H1 (cell line): ENCODE measurements around the gene HNRNPA3. TPM values are rescaled to one million over a fixed set of nuclear protein-coding genes. Genes with fewer than 3 reads are reported as not detected.

ENCODE experiments used
- CTCF ChIA-PET: fragments of 300-600 bp; sonication (Branson Sonifier 250); formaldehyde crosslinking; loops from one replicate; lab custom pipeline; 2021; ENCODE audit not compliant: partially characterized antibody; lab: Charles Lee
- POLR2A ChIA-PET: fragments of 300-600 bp; sonication (Branson Sonifier 250); formaldehyde crosslinking; loops from one replicate; lab custom pipeline; 2021; ENCODE audit warnings: inconsistent platforms; ENCODE audit not compliant: partially characterized antibody; lab: Charles Lee
- DNase-seq, 2 experiments: peaks; one replicate each; pipeline versions ENCODE4 v3.0.0 to v3.0.0-alpha.2; 2010 to 2022; ENCODE audit warnings: low spot score in 2 of 2, low read depth in 1 of 2, mixed read lengths in 1 of 2
- FAIRE-seq: peaks from 2 replicates; lab custom pipeline; 2011; peaks lifted over from hg19 to GRCh38; lab: Jason Lieb, UNC
- H2AFZ ChIP-seq: 2 replicates; pipeline ENCODE4 v1.8.1; 2012; ENCODE audit warnings: low read length, inconsistent platforms
- H2AK5ac ChIP-seq: 2 replicates; pipeline ENCODE4 v1.6.1; 2013; ENCODE audit warnings: low read depth, low read length
- H2BK120ac ChIP-seq: replicated peaks from 2 replicates; pipeline ENCODE3; 2013; ENCODE audit warnings: low read depth, low read length, inconsistent platforms
- H2BK12ac ChIP-seq: 2 replicates; pipeline ENCODE4 v1.6.1; 2013; ENCODE audit warnings: low read depth, low read length
- H2BK15ac ChIP-seq: 2 replicates; pipeline ENCODE4 v1.6.1; 2013; ENCODE audit warnings: low read length
- H2BK20ac ChIP-seq: 2 replicates; pipeline ENCODE4 v1.6.1; 2013; ENCODE audit warnings: low read length
- H2BK5ac ChIP-seq: 2 replicates; pipeline ENCODE4 v1.6.1; 2013; ENCODE audit warnings: low read depth, low read length
- H3K14ac ChIP-seq: 2 replicates; pipeline ENCODE4 v1.6.1; 2013; ENCODE audit warnings: inconsistent platforms; ENCODE audit not compliant: insufficient read length
- H3K18ac ChIP-seq: 2 replicates; pipeline ENCODE4 v1.6.1; 2013; ENCODE audit warnings: low read length; ENCODE audit errors: extremely low read depth
- H3K23ac ChIP-seq: 2 replicates; pipeline ENCODE4 v1.6.1; 2013; ENCODE audit warnings: inconsistent platforms; ENCODE audit not compliant: insufficient read length
- H3K23me2 ChIP-seq: 2 replicates; pipeline ENCODE4 v1.6.1; 2013; ENCODE audit warnings: low read depth, low read length
- H3K27ac ChIP-seq: 2 replicates; pipeline ENCODE4 v1.6.1; 2011; ENCODE audit warnings: low read depth, low read length, inconsistent platforms
- H3K27me3 ChIP-seq, 4 experiments: replicated peaks in 1 of 4; 1 replicate in 1 of 4; 2 replicates in 3 of 4; pipeline versions ENCODE4 v1.6.1 to v1.8.1; 2011 to 2013; ENCODE audit warnings: low read length in 3 of 4, mild to moderate bottlenecking in 3 of 4, inconsistent platforms in 2 of 4, mixed read lengths in 2 of 4, moderate library complexity in 1 of 4; ENCODE audit not compliant: control insufficient read depth in 3 of 4, insufficient read depth in 3 of 4; ENCODE audit errors: extremely low read depth in 1 of 4
- H3K36me3 ChIP-seq, 4 experiments: 2 replicates each; pipeline versions ENCODE4 v1.6.1 to v1.8.1; 2011 to 2013; ENCODE audit warnings: mild to moderate bottlenecking in 4 of 4, low read length in 3 of 4, moderate library complexity in 2 of 4, control low read depth in 1 of 4, inconsistent platforms in 1 of 4; ENCODE audit not compliant: insufficient read depth in 4 of 4, control insufficient read depth in 2 of 4
- H3K4ac ChIP-seq: replicated peaks from 2 replicates; pipeline ENCODE3; 2013; ENCODE audit warnings: low read length, low read depth, mixed read lengths, inconsistent platforms; ENCODE audit not compliant: insufficient read length
- H3K4me1 ChIP-seq, 4 experiments: replicated peaks in 1 of 4; 1 replicate in 1 of 4; 2 replicates in 3 of 4; pipeline versions ENCODE4 v1.6.1 to v1.8.1; 2011 to 2013; ENCODE audit warnings: low read length in 3 of 4, inconsistent platforms in 2 of 4, mixed read lengths in 1 of 4; ENCODE audit not compliant: insufficient read depth in 4 of 4, control insufficient read depth in 3 of 4
- H3K4me2 ChIP-seq, 2 experiments: 2 replicates each; pipeline versions ENCODE4 v1.6.1 to v1.8.1; 2011 to 2013; ENCODE audit warnings: low read depth in 2 of 2, low read length in 2 of 2, control low read depth in 1 of 2, inconsistent platforms in 1 of 2, mild to moderate bottlenecking in 1 of 2; ENCODE audit not compliant: insufficient read depth in 1 of 2
- H3K4me3 ChIP-seq, 4 experiments: fragments of 200-600, 300-600 bp in 1 of 4; sonication (generic), shearing (Covaris generic), sonication (Bioruptor Twin) in 1 of 4; 2 replicates each; pipeline versions ENCODE4 v1.5.1 to v1.8.1; 2011 to 2016; ENCODE audit warnings: low read length in 4 of 4, low read depth in 3 of 4, control low read depth in 2 of 4, inconsistent platforms in 2 of 4, mild to moderate bottlenecking in 2 of 4, mixed read lengths in 1 of 4, moderate library complexity in 1 of 4; ENCODE audit not compliant: insufficient read depth in 2 of 4; ENCODE audit errors: extremely low read depth in 1 of 4
- H3K56ac ChIP-seq: replicated peaks from 2 replicates; pipeline ENCODE3; 2013; ENCODE audit warnings: low read depth, mild to moderate bottlenecking, mixed read lengths, low read length, inconsistent platforms; ENCODE audit not compliant: insufficient read length
- H3K79me1 ChIP-seq: 2 replicates; pipeline ENCODE4 v1.6.1; 2013; ENCODE audit warnings: low read depth, low read length, control low read depth
- H3K79me2 ChIP-seq, 2 experiments: 2 replicates each; pipeline versions ENCODE4 v1.6.1 to v1.8.1; 2012 to 2013; ENCODE audit warnings: low read length in 2 of 2, mild to moderate bottlenecking in 2 of 2, inconsistent platforms in 1 of 2; ENCODE audit not compliant: insufficient read depth in 2 of 2, control insufficient read depth in 1 of 2
- H3K9ac ChIP-seq, 4 experiments: replicated peaks in 1 of 4; 1 replicate in 1 of 4; 2 replicates in 3 of 4; pipeline versions ENCODE4 v1.6.1 to v1.8.1; 2011 to 2013; ENCODE audit warnings: low read depth in 3 of 4, low read length in 3 of 4, control low read depth in 2 of 4, mild to moderate bottlenecking in 2 of 4, moderate library complexity in 2 of 4, inconsistent platforms in 1 of 4; ENCODE audit errors: extremely low read depth in 1 of 4
- H3K9me3 ChIP-seq, 2 experiments: 2 replicates each; pipeline versions ENCODE4 v1.6.1 to v1.8.1; 2012 to 2013; ENCODE audit warnings: mild to moderate bottlenecking in 2 of 2, moderate library complexity in 2 of 2, control low read depth in 1 of 2, inconsistent platforms in 1 of 2, low read depth in 1 of 2, low read length in 1 of 2, mixed read lengths in 1 of 2; ENCODE audit not compliant: insufficient read depth in 2 of 2
- H4K20me1 ChIP-seq, 2 experiments: replicated peaks in 1 of 2; 2 replicates each; pipeline versions ENCODE3 to v1.8.1; 2011 to 2013; ENCODE audit warnings: inconsistent platforms in 2 of 2, low read length in 2 of 2, mild to moderate bottlenecking in 1 of 2; ENCODE audit not compliant: insufficient read depth in 2 of 2, control insufficient read depth in 1 of 2
- H4K5ac ChIP-seq: 2 replicates; pipeline ENCODE4 v1.6.1; 2013; ENCODE audit warnings: low read length, low read depth, mixed read lengths, inconsistent platforms; ENCODE audit not compliant: insufficient read length
- H4K8ac ChIP-seq: 2 replicates; pipeline ENCODE4 v1.8.0; 2013; ENCODE audit warnings: mild to moderate bottlenecking, moderate library complexity, low read length, inconsistent platforms; ENCODE audit not compliant: insufficient read depth; ENCODE audit errors: extremely low read depth
- H4K91ac ChIP-seq: replicated peaks from 2 replicates; pipeline ENCODE3; 2013; ENCODE audit warnings: low read length, mixed read lengths, inconsistent platforms; ENCODE audit not compliant: insufficient read length
- BCL11A ChIP-seq, 2 experiments: IDR thresholded peaks; one replicate each; pipeline ENCODE4 v1.6.1; 2011; ENCODE audit warnings: low read depth in 2 of 2, low read length in 2 of 2, mild to moderate bottlenecking in 2 of 2
- BRCA1 ChIP-seq: IDR thresholded peaks from 2 replicates; pipeline ENCODE4 v1.6.1; 2012; ENCODE audit warnings: low read depth, low read length, improper control_type of control experiment
- CREB1 ChIP-seq: IDR thresholded peaks from 2 replicates; pipeline ENCODE4 v1.6.1; 2012; ENCODE audit warnings: inconsistent platforms
- EGR1 ChIP-seq: IDR thresholded peaks from 2 replicates; pipeline ENCODE4 v1.6.1; 2011; ENCODE audit warnings: low read depth, low read length, borderline replicate concordance
- HDAC6 ChIP-seq: IDR thresholded peaks from one replicate; pipeline ENCODE4 v1.7.1; 2012; ENCODE audit warnings: low read depth, mild to moderate bottlenecking, inconsistent platforms, low read length, moderate library complexity
- NANOG ChIP-seq: IDR thresholded peaks from 2 replicates; pipeline ENCODE4 v1.6.1; 2011; ENCODE audit warnings: low read length, low read depth, mild to moderate bottlenecking, inconsistent platforms; ENCODE audit not compliant: insufficient read depth, poor library complexity, severe bottlenecking
- ZNF274 ChIP-seq: IDR thresholded peaks from 2 replicates; pipeline ENCODE4 v1.7.0; 2012; ENCODE audit warnings: low read length, borderline replicate concordance; ENCODE audit errors: extremely low read depth
- WGBS, 2 experiments: shearing (Covaris generic) in 1 of 2; methylation state at CpG; one replicate each; pipeline versions ENCODE4 v1.1.6 to v1.1.7; 2013 to 2015; ENCODE audit warnings: low lambda C conversion rate in 2 of 2, mixed read lengths in 2 of 2, inconsistent platforms in 1 of 2, low coverage in 1 of 2, missing lambda C conversion rate in 1 of 2; ENCODE audit not compliant: insufficient replicate concordance in 2 of 2, insufficient coverage in 1 of 2, insufficient read length in 1 of 2; ENCODE audit errors: extremely low coverage in 1 of 2, missing lambda C conversion rate in 1 of 2; 5-methylcytosine and 5-hydroxymethylcytosine counted together
- polyA plus RNA-seq, 7 experiments: library from polyadenylated mRNA; depleted of rRNA in 3 of 7; stranded (reverse) in 5 of 7; unstranded in 2 of 7; fragments of >200 nt in 5 of 7; fragments of 200-250 nt in 2 of 7; gene quantifications; 1 replicate in 5 of 7; 2 replicates in 1 of 7; 4 replicates in 1 of 7; pipeline versions ENCODE4 v1.2.1 to v1.2.3, GENCODE V29; 2011 to 2013; ENCODE audit warnings: missing spikeins in 2 of 7, mixed read lengths in 2 of 7
- total RNA-seq: library from RNA; stranded (reverse); fragmentation: NEBNext Ultra II Directional; extraction: Animal tissue kit (Norgen Biotek cat#: 25700); gene quantifications from 2 replicates; pipeline ENCODE4 v1.2.1, GENCODE V29; 2021

The HNRNPA3 gene
- total and polyA plus RNA-seq, 2 of the 8 experiments (the other 6 are each of a cell fraction or from before 2014, with no cell fraction given): 66.1 to 408 TPM

DNA sequence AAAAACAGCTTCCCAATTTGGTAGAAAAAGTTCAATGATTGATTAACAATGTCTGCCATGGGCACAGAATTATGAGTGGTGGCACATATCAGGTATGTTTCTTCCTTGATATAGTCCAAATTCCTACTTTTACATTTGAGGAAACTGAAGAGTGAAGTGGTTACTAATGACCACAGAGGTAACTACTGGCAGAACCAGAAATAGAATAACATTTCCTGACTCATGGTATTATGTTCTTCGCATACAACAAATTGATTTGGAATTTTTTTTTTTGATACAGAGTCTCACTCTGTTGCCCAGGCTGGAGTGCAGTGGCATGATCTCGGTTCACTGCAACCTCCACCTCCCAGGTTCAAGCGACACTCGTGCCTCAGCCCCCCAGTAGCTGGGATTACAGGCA lies 57.9 kb downstream of the HNRNPA3 start:
- H2BK12ac ChIP-seq: no peak overlapping the region
- POLR2A ChIA-PET: no interaction called here
- no peaks in the 10 kb centered on the region for H4K20me1 ChIP-seq
- TF ChIP-seq EGR1: no peak
- no peak for TF ChIP-seq NANOG
- no peak for TF ChIP-seq BCL11A (IDR thresholded peaks at IDR 0.05; ENCODE audit: low read depth in 2 of 2, low read length in 2 of 2)
- TF ChIP-seq CREB1: no peak
- TF ChIP-seq ZNF274: no peak
- no peak for TF ChIP-seq HDAC6
- TF ChIP-seq BRCA1: no peak
- no peak overlapping the region for H2BK5ac ChIP-seq
- H3K9me3 ChIP-seq: no peaks in the 10 kb centered on the region
- no peak overlapping the region for H3K9ac ChIP-seq
- FAIRE-seq (no peak), DNase-seq (no peak)
- no peak overlapping the region for H3K27ac ChIP-seq
- H3K79me1 ChIP-seq: no peaks in the 10 kb centered on the region
- H2BK20ac ChIP-seq: no peak overlapping the region
- H3K27me3 ChIP-seq: no peaks in the 10 kb centered on the region
- H2AK5ac ChIP-seq: no peak overlapping the region
- H3K4me1 ChIP-seq: peaks cover 0 to 2% (median 1%) of the 10 kb centered on the region in 4 experiments; a peak in 2 of 7 replicates
- no peak overlapping the region for H4K91ac ChIP-seq
- no peaks in the 10 kb centered on the region for H3K23me2 ChIP-seq
- no peak overlapping the region for H3K23ac ChIP-seq
- H3K36me3 ChIP-seq: no peaks in the 10 kb centered on the region
- H2BK120ac ChIP-seq: no peak overlapping the region
- no peak overlapping the region for H3K4ac ChIP-seq
- no peak overlapping the region for H3K4me2 ChIP-seq
- 96% methylated on average over 4 of the region's 4 CpGs; no CpG with 5 or more reads in 1 of the 2 experiments for WGBS, 2 experiments
- H4K8ac ChIP-seq: no peak overlapping the region
- no peaks in the 10 kb centered on the region for H3K79me2 ChIP-seq
- no peak overlapping the region for H4K5ac ChIP-seq
- H2AFZ ChIP-seq: no peak overlapping the region
- no peak overlapping the region for H3K18ac ChIP-seq
- H3K4me3 ChIP-seq: no peak overlapping the region
- H2BK15ac ChIP-seq: no peak overlapping the region
- H3K56ac ChIP-seq: no peak overlapping the region
- H3K14ac ChIP-seq: no peak overlapping the region
- CTCF ChIA-PET: interaction anchor here (0.7 to 2.9 kb wide), 3 partner anchors 9 to 390 kb away, joined by 3 to 13 read pairs (median 3); no protein-coding TSS in a partner anchor
